Muscle of back (tissue), 11 donors: ENCODE data around the gene NIN. TPM values are rescaled to one million over a fixed set of nuclear protein-coding genes. Genes with fewer than 3 reads are reported as not detected.
A peak's percentile ranks its signal among the peaks of the same experiment; 100 is the strongest.

Source experiments
- DNase-seq, 3 donors: peaks; one replicate each; pipeline versions ENCODE4 v3.0.0 to v3.0.0-alpha.2; 2013
- polyA plus RNA-seq, 10 donors: library from polyadenylated mRNA; unstranded; fragments of 120-200 nt; gene quantifications; one replicate each; pipeline ENCODE4 v1.2.1, GENCODE V29; 2013; ENCODE audit not compliant: insufficient read length in 10 of 10

Gene NIN
- polyA plus RNA-seq, 10 donors, result 29.9 to 50.4 (median 38.7) TPM

GRCh38 chr14:50845166-50845565 lies 14.2 kb upstream of the NIN start:
- DNase-seq, result no peak

- no peak for DNase-seq
Observed at GRCh38 chr14:50844391-50844790, 13.4 kb upstream of the NIN start.

- DNase-seq, result no peak
Observed at GRCh38 chr14:50839691-50840090, 8.7 kb upstream of the NIN start.

GRCh38 chr14:50839048-50839447 lies 8.1 kb upstream of the NIN start:
- DNase-seq, result no peak

GRCh38 chr14:50837850-50838470 lies 7.0 kb upstream of the NIN start:
- DNase-seq, result no peak

GRCh38 chr14:50837271-50837670 lies 6.3 kb upstream of the NIN start:
- no peak for DNase-seq

GRCh38 chr14:50836515-50836914 lies 5.6 kb upstream of the NIN start:
- no peak for DNase-seq

- no peak for DNase-seq
Observed at GRCh38 chr14:50835280-50835679, 4.3 kb upstream of the NIN start.

GRCh38 chr14:50834802-50835276 lies 3.9 kb upstream of the NIN start:
- no peak for DNase-seq

GRCh38 chr14:50832935-50833630 lies 2.1 kb upstream of the NIN start:
- DNase-seq, result no peak

GRCh38 chr14:50831726-50832168 lies 785 bp upstream of the NIN start:
- DNase-seq, result no peak

GRCh38 chr14:50830044-50830931 lies 674 bp downstream of the NIN start:
- peak in 2 of 3 donors; percentile 63 to 86 for DNase-seq

- peak in 2 of 3 donors; percentile 16 to 59 for DNase-seq
Observed at GRCh38 chr14:50829489-50830043, 1.4 kb downstream of the NIN start.

- DNase-seq, result no peak
Observed at GRCh38 chr14:50828721-50829488, 2.1 kb downstream of the NIN start.

- no peak for DNase-seq
Observed at GRCh38 chr14:50826681-50827080, 4.3 kb downstream of the NIN start.

- no peak for DNase-seq
Observed at GRCh38 chr14:50825307-50825706, 5.7 kb downstream of the NIN start.

- no peak for DNase-seq
Observed at GRCh38 chr14:50823762-50824636, 7.0 kb downstream of the NIN start.

- DNase-seq, result peak in 2 of 3 donors; percentile 27 to 55
Observed at GRCh38 chr14:50823051-50823761, 7.8 kb downstream of the NIN start.

GRCh38 chr14:50822501-50823042 lies 8.4 kb downstream of the NIN start:
- no peak for DNase-seq
